GM23248 (cell line): ENCODE data around the gene KIAA1671.

Experiments used
- EZH2 ChIP-seq: fragments of 200-600 bp; sonication (generic); IDR thresholded peaks from 2 replicates; pipeline ENCODE4 v1.6.1; 2018; ENCODE audit warnings: antibody characterized with exemption, mild to moderate bottlenecking; ENCODE audit not compliant: insufficient read depth, poor library complexity, severe bottlenecking
- EZH2phosphoT487 ChIP-seq: fragments of 200-600 bp; sonication (generic); IDR thresholded peaks from 2 replicates; pipeline ENCODE4 v1.6.1; 2018; ENCODE audit warnings: antibody characterized with exemption, moderate library complexity, mild to moderate bottlenecking, low read depth; ENCODE audit not compliant: insufficient read depth

- TF ChIP-seq EZH2phosphoT487 = no peak
- no peak for TF ChIP-seq EZH2
These were observed 244.8 kb downstream of the KIAA1671 start for GRCh38 chr22:25197340-25197739.
